GM12878 (cell line): ENCODE measurements around the gene COQ5.

Source experiments
- CHD2 ChIP-seq: IDR thresholded peaks from 2 replicates; pipeline ENCODE4 v1.6.1; 2011; ENCODE audit warnings: low read depth, low read length, improper control_type of control experiment, borderline replicate concordance
- CREB1 ChIP-seq: IDR thresholded peaks from 2 replicates; pipeline ENCODE4 v1.6.1; 2012; ENCODE audit warnings: low read depth, mild to moderate bottlenecking, inconsistent platforms
- EZH2 ChIP-seq: IDR thresholded peaks from 2 replicates; pipeline ENCODE4 v1.6.1; 2012; ENCODE audit warnings: low read depth, mild to moderate bottlenecking, control low read depth, inconsistent platforms, low read length, borderline replicate concordance; ENCODE audit not compliant: control insufficient read depth
- TARDBP ChIP-seq: IDR thresholded peaks from 2 replicates; pipeline ENCODE4 v1.6.1; 2016; ENCODE audit warnings: borderline replicate concordance
- TCF7 ChIP-seq: IDR thresholded peaks from 2 replicates; pipeline ENCODE4 v1.6.1; 2014; ENCODE audit warnings: antibody characterized with exemption, borderline replicate concordance
- TF ChIP-seq, protein P1 (sequence below): fragments of 450-650 bp; IDR thresholded peaks from 2 replicates; pipeline ENCODE4 v1.6.1; 2017; ENCODE audit warnings: antibody characterized with exemption, mild to moderate bottlenecking, moderate library complexity

DNA sequence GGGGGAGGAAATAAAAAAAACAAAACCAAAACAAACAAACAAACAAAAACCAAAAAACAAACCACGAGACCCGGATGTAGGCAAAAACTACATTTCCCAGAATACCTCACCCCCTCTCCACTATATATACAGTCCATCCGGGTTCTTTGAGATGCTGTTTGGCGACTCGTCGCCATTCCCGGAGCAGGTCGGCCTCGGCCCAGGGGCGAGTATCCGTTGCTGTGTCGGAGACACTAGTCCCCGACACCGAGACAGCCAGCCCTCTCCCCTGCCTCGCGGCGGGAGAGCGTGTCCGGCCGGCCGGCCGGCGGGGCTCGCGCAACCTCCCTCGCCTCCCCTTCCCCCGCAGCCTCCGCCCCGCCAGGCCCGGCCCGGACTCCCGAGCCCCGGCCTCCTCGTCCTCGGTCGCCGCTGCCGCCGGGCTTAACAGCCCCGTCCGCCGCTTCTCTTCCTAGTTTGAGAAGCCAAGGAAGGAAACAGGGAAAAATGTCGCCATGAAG, 5.3 kb upstream of the COQ5 start, which contains the start of gene RNF10:
- TF ChIP-seq EZH2 (no peak), TCF7 (no peak), CHD2 (0 out of 2 replicates have a peak, but pooled peaks have one; percentile 28), TARDBP (no peak; the same call in 1 of the 2 replicates), CREB1 (peak; percentile 72)
- TF ChIP-seq, protein P1, sequence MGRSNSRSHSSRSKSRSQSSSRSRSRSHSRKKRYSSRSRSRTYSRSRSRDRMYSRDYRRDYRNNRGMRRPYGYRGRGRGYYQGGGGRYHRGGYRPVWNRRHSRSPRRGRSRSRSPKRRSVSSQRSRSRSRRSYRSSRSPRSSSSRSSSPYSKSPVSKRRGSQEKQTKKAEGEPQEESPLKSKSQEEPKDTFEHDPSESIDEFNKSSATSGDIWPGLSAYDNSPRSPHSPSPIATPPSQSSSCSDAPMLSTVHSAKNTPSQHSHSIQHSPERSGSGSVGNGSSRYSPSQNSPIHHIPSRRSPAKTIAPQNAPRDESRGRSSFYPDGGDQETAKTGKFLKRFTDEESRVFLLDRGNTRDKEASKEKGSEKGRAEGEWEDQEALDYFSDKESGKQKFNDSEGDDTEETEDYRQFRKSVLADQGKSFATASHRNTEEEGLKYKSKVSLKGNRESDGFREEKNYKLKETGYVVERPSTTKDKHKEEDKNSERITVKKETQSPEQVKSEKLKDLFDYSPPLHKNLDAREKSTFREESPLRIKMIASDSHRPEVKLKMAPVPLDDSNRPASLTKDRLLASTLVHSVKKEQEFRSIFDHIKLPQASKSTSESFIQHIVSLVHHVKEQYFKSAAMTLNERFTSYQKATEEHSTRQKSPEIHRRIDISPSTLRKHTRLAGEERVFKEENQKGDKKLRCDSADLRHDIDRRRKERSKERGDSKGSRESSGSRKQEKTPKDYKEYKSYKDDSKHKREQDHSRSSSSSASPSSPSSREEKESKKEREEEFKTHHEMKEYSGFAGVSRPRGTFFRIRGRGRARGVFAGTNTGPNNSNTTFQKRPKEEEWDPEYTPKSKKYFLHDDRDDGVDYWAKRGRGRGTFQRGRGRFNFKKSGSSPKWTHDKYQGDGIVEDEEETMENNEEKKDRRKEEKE, result 0 out of 2 replicates have a peak, but pooled peaks have one; percentile 14
